Lower lobe of right lung (tissue), 2 donors: ENCODE measurements around the gene SIN3B. TPM values are rescaled to one million over a fixed set of nuclear protein-coding genes. Genes with fewer than 3 reads are reported as not detected.

Experiments used
- ATAC-seq, 2 donors: fragments of 200-7000 bp; cut with Tn5 transposase; one replicate each; pipeline ENCODE4 v1.9.1; 2020 to 2022; ENCODE audit warnings: mild to moderate bottlenecking in 2 of 2, moderate library complexity in 2 of 2
- DNase-seq: peaks from one replicate; pipeline ENCODE4 v3.0.0-alpha.2; 2020
- H3K27ac ChIP-seq: fragments of 200-600 bp; one replicate; pipeline ENCODE4 v1.8.0; 2022
- H3K27me3 ChIP-seq: fragments of 200-600 bp; one replicate; pipeline ENCODE4 v1.8.0; 2022; ENCODE audit warnings: low read depth
- H3K36me3 ChIP-seq: fragments of 200-600 bp; one replicate; pipeline ENCODE4 v1.8.0; 2022; ENCODE audit warnings: mild to moderate bottlenecking
- H3K4me1 ChIP-seq: fragments of 200-600 bp; one replicate; pipeline ENCODE4 v1.8.0; 2022
- H3K4me3 ChIP-seq: fragments of 200-600 bp; one replicate; pipeline ENCODE4 v1.8.0; 2022; ENCODE audit warnings: mild to moderate bottlenecking
- H3K9me3 ChIP-seq: fragments of 200-600 bp; one replicate; pipeline ENCODE4 v1.8.0; 2022
- intact Hi-C: fragments of 100-400 bp; cut with DNase I; formaldehyde crosslinking; loops from one replicate; pipeline ENCODE4 v1.11.0; 2022
- total RNA-seq: library from RNA; stranded (reverse); fragmentation: NEBNext Ultra II Directional; extraction: Animal tissue kit (Norgen Biotek cat#: 25700); gene quantifications from one replicate; pipeline ENCODE4 v1.2.1, GENCODE V29; 2021
- TF ChIP-seq, protein P1 (sequence below): fragments of 200-600 bp; IDR thresholded peaks from one replicate; pipeline ENCODE4 v1.8.0; 2022; ENCODE audit warnings: antibody characterized with exemption, mild to moderate bottlenecking
- donor health status: DM: no; HTN: yes; CAD: no; lungs with severe emphysema.

The SIN3B gene
- total RNA-seq, 1 donor from 2014 or later = 56.6 TPM

DNA sequence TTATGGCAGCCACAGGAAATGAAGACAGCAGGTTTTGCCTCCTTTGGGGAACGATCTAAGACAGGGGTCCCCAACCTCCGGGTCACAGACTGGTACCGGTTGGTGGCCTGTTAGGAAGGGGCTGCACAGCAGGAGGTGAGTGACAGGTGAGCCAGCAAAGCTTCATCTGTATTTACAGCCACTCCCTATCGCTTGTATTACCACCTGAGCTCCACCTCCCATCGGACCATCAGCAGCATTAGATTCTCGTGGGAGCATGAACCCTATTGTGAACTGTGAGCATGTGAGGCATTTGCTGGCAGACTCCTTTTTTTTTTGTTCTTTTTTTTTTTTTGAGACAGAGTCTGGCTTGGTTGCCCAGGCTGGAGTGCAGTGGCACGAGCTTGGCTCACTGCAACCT, 81.8 kb downstream of the SIN3B start:
- intact Hi-C loops = no loop called here
- H3K4me1 ChIP-seq = no peaks in the 10 kb centered on the region
- DNase-seq = peak; percentile 20
- peaks cover 20% of the 10 kb centered on the region for H3K9me3 ChIP-seq
- TF ChIP-seq, protein P1, sequence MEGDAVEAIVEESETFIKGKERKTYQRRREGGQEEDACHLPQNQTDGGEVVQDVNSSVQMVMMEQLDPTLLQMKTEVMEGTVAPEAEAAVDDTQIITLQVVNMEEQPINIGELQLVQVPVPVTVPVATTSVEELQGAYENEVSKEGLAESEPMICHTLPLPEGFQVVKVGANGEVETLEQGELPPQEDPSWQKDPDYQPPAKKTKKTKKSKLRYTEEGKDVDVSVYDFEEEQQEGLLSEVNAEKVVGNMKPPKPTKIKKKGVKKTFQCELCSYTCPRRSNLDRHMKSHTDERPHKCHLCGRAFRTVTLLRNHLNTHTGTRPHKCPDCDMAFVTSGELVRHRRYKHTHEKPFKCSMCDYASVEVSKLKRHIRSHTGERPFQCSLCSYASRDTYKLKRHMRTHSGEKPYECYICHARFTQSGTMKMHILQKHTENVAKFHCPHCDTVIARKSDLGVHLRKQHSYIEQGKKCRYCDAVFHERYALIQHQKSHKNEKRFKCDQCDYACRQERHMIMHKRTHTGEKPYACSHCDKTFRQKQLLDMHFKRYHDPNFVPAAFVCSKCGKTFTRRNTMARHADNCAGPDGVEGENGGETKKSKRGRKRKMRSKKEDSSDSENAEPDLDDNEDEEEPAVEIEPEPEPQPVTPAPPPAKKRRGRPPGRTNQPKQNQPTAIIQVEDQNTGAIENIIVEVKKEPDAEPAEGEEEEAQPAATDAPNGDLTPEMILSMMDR = no peak
- H3K36me3 ChIP-seq = no peaks in the 10 kb centered on the region
- no peaks in the 10 kb centered on the region for H3K27me3 ChIP-seq
- H3K27ac ChIP-seq = no peak overlapping the region
- H3K4me3 ChIP-seq = no peak overlapping the region
- ATAC-seq = no peak

DNA sequence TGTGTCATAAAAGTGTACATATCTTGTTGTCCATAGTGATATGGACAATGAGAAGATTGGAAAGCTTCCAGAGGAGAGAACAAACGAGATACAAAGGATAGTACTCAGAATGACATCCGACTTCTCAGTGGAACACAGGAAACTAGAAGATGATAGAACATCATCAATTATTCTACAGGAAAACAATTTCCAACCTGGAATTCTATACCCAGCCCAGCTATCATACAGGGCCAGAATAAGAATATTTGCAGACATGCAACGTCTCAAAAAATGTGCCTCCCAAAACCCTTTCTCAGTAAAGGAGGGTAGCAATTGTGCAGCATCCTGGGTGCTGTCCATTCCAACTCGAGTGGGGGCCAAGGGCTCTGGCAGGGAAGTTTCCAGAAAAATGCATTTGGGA, 83.6 kb downstream of the SIN3B start:
- ATAC-seq (no peak), DNase-seq (no peak)
- TF ChIP-seq, protein P1 = no peak
- H3K9me3 ChIP-seq = peaks cover 20% of the 10 kb centered on the region
- no peaks in the 10 kb centered on the region for H3K27me3 ChIP-seq
- no peak overlapping the region for H3K4me3 ChIP-seq
- no peak overlapping the region for H3K27ac ChIP-seq
- H3K4me1 ChIP-seq = no peaks in the 10 kb centered on the region
- H3K36me3 ChIP-seq = no peaks in the 10 kb centered on the region
- intact Hi-C loops = no loop called here

DNA sequence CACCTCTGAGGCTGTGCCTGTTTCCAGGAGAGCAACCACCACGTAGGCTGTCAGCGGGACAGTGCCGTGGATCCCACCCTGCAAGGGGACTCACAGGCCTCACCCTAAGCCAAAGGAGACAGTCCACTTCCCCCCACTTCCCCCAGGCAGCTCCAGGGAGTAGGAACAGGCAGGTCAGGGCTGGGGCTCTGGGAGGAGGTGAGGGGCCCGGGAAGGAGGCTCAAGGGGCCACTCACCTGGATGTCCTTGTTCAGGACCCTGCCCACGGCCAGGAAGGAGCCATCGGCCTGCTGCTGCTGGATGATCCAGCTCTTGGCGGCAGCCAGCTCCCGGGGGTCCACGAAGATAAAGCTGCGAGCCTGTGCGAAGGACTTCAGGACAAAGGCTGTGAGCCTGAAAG, 85.2 kb downstream of the SIN3B start:
- H3K36me3 ChIP-seq = no peaks in the 10 kb centered on the region
- intact Hi-C loops = no loop called here
- ATAC-seq = no peak
- no peak for DNase-seq
- TF ChIP-seq, protein P1 = no peak
- peaks cover 22% of the 10 kb centered on the region for H3K9me3 ChIP-seq
- H3K4me3 ChIP-seq = no peak overlapping the region
- H3K27me3 ChIP-seq = no peaks in the 10 kb centered on the region
- no peak overlapping the region for H3K27ac ChIP-seq
- H3K4me1 ChIP-seq = no peaks in the 10 kb centered on the region

DNA sequence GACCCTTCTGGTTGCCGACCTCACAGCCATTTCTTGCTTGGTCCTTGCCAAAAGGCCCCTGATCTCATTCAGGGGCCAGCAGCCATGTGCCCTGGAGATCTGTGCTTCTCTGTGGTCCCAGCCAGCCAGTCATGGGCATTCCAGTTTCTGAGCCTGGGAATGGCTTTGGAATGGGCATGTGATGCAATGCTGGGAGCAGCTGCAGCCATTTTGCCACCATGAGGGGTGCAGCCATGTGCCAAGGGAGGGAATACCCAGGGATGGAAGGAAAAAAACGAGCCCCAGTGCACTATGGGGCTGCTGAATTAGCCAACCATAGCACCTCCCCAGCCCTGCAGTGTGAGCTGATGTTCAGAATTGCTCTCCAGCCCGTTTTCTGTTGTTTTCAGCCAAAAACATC, 85.9 kb downstream of the SIN3B start:
- intact Hi-C loops = no loop called here
- Histone ChIP-seq H3K4me3 (no peak overlapping the region), H3K4me1 (no peaks in the 10 kb centered on the region), H3K36me3 (no peaks in the 10 kb centered on the region), H3K27ac (no peak overlapping the region), H3K27me3 (no peaks in the 10 kb centered on the region), H3K9me3 (peaks cover 23% of the 10 kb centered on the region)
- DNase-seq (no peak), ATAC-seq (no peak)
- TF ChIP-seq, protein P1 = no peak

DNA sequence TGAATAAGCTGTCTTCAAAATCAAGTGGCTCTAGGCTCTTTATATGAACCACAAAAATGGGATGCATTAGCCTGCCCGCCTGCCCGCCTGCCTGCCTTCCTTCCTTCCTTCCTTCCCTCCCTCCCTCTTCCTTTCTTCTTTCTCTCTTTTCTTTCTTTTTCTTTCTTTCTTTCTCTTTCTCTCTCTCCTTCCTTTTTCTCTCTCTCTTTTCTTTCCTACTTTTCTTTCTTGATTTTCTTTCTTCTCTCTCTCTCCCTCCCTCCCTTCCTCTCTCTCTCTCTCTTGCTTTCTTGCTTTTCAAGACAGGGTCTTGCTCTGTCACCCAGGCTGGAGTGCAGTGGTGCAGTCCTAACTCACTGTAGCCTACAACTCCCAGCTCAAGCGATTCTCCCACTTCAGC, 86.5 kb downstream of the SIN3B start:
- intact Hi-C loops = no loop called here
- Histone ChIP-seq H3K4me1 (no peaks in the 10 kb centered on the region), H3K9me3 (peaks cover 23% of the 10 kb centered on the region), H3K27ac (no peak overlapping the region), H3K27me3 (no peaks in the 10 kb centered on the region), H3K4me3 (no peak overlapping the region), H3K36me3 (no peaks in the 10 kb centered on the region)
- TF ChIP-seq, protein P1 = no peak
- DNase-seq (no peak), ATAC-seq (no peak)

DNA sequence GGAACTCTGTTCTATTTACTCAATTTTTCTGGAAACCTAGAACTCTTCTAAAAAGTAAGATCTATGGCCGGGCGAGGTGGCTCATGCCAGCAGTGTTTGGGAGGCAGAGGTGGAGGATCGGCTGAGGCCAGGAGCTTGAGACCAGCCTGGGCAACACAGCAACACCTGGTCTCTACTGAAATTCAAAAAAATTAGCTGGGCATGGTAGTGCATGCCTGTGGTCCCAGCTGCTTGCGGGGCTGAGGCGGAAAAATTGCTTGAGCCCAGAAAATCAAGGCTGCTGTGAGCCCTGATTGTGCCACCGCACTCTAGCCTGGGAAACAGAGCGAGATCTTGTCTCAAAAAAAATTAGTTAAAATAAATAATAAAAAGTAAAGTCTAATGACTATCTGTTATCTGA, 88.2 kb downstream of the SIN3B start:
- no peaks in the 10 kb centered on the region for H3K27me3 ChIP-seq
- no peak overlapping the region for H3K27ac ChIP-seq
- intact Hi-C loops = no loop called here
- no peaks in the 10 kb centered on the region for H3K4me1 ChIP-seq
- TF ChIP-seq, protein P1 = no peak
- no peak for ATAC-seq
- H3K36me3 ChIP-seq = no peaks in the 10 kb centered on the region
- H3K4me3 ChIP-seq = no peak overlapping the region
- no peak for DNase-seq
- H3K9me3 ChIP-seq = peaks cover 23% of the 10 kb centered on the region
